NCI-H146 treated with DMSO at 0.1 percent for 48 hours (cell line): ENCODE data around the gene AGBL2.
"Not testable (repeated sequence)": the region's sequence is repeated elsewhere in the genome, so short reads cannot be mapped to it uniquely, and the experiment has no call there.

Experiments
- DNase-seq: peaks from one replicate; lab custom pipeline; 2025; ENCODE audit not compliant: unreplicated experiment; lab: John Stamatoyannopoulos, UW

AGBL2 gene

DNA sequence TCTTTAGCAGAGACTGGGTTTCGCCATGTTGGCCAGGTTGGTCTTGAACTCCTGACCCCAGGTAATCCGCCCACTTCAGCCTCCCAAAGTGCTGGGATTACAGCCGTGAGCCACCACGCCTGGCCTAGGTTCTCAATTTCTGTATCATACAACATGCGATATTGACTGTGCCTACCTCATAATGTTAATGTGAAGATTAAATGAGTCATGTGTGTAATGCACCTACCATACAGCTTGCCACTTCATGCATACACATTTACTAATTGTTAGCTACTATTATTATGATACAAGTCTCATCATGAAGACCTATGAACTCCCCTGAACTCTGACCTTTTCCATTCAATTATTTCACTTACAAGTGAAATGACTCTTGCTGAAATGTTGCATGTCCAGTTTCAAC is 25.7 kb downstream of the AGBL2 start:
- no peak for DNase-seq

DNA sequence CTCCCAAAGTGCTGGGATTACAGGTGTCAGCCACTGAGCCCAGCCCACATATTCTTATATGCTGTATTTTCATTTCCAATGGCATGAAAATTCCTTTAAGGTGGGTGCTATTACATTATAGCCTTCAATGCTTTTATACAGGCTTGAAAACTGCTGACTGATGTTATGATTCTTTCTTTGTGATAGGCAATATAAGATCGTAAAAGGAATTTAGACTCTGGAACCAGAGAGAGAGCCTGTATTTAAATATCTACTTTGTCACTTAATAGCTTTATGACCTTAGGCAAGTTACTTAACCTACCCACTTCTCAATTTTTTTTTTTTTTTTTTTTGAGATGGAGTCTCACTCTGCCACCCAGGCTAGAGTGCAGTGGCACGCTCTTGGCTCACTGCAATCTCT is 26.2 kb downstream of the AGBL2 start:
- DNase-seq: no peak

DNA sequence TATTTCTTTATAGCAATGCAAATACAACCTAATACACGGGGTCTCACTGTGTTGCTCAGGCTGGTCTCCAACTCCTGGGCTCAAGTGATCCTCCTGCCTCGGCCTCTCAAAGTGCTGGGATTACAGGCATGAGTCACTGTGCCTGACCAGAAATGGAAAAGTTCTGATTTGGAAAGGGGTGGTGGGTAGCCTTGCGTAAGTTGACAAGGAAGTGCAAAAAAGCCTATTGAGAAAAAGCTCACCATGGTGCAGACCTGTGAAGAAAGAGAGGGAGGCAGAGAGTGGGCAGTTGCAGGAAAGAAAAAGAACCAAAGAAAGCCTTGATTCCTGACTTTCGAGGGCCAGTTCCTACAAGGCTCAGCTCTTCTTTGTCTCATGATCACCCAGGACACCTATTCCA is 27.1 kb downstream of the AGBL2 start:
- DNase-seq: no peak

DNA sequence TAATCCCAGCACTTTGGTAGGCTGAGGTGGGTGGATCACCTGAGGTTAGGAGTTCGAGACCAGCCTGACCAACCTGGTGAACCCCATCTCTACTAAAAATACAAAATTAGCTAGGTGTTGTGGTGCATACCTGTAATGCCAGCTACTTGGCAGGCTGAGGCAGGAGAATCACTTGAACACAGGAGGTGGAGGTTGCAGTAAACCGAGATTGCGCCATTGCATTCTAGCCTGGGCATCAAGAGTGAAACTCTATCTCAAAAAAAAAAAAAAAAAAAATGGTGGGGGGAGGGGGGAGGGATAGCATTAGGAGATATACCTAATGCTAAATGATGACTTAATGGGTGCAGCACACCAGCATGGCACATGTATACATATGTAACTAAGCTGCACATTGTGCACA is 28.5 kb downstream of the AGBL2 start:
- not testable (repeated sequence) for DNase-seq

DNA sequence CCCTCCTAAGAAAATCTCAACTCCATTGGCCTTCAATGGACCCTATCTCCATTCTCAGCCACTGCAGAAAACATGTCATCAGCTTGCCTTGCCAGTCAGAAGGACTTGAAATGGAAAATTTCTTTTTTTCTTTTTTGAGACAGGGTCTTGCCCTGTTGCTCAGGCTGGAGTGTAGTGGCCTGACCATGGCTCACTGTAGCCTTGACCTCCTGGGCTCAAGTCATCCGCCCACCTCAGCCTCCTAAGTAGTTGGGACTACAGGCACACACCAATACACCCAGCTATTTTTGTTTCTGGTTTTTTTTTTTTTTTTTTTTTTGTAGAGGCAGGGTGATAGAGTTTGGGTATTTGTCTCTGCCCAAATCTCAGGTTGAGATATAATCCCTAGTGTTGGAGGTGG is 29.0 kb downstream of the AGBL2 start:
- no peak for DNase-seq

DNA sequence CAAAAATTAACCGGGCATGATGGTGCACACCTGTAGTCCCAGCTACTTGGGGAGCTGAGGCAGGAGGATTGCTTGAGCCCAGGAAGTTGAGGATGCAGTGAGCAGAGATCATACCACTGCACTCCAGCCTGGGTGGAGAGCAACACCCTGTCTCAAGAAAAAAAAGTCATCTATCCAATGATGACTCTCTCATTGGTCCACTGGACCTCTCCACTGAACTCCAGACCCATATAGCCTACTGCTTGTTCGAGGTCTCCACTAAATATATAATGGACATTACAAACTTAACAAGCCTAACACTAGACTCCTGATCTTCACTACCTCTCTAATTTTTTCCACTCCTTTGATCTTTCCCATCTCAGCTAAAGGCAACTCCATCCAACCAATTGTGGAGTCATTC is 39.3 kb downstream of the AGBL2 start:
- DNase-seq: no peak

DNA sequence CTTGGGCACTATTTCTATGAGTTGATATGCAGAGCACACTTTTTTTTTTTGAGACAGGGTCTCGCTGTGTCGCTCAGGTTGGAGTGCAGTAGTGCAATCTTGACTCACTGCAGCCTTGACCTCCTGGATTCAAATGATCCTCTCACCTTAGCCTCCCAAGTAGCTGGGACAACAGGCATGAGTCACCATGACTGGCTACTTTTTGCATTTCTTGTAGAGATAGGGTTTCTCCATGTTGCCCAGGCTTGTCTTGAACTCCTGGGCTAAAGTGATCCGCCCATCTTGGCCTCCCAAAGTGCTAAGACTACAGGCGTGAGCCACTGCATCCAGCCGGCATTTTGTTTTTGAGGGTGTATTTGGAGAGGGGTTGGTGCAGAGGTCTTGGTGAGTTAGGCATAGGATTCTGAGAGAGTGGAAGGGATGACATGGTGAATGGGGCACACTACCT is 42.9 kb downstream of the AGBL2 start:
- no peak for DNase-seq

DNA sequence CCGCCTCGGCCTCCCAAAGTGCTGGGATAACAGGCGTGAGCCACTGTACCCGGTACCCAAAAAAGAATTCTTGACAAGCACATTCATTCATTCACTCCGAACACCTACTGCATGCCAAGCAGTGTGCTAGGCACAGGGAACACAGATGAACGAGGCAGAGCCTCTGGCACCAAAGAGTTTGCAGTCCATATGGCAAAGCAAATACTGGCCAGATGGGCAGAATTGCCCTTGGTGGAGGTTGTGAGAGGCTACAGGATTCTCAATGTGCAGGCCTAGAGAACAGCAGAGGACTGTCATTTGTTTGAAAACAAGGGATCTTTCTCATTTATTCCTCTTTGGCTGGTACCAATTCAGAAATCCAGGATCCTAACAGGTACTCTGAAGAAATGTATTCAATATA is 45.3 kb downstream of the AGBL2 start:
- no peak for DNase-seq

DNA sequence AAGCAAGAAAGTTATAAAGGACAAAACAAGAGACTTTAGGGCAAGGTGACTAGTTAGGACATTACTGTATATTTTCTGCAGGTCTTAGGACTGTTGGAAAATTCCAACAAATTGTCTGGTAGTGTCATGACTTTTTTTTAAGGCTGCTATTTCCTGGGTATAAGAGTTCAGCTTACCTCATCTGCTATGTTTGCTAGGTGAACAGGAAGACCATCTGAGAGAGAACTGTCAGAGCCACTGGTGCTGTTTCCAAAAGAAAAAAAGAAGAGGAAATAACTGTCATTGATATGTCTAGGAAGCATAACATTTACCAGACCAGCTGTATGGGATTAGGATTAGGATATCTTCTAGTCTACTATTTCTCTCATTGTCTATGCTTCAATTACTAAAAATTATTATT is 46.5 kb downstream of the AGBL2 start:
- DNase-seq: no peak

DNA sequence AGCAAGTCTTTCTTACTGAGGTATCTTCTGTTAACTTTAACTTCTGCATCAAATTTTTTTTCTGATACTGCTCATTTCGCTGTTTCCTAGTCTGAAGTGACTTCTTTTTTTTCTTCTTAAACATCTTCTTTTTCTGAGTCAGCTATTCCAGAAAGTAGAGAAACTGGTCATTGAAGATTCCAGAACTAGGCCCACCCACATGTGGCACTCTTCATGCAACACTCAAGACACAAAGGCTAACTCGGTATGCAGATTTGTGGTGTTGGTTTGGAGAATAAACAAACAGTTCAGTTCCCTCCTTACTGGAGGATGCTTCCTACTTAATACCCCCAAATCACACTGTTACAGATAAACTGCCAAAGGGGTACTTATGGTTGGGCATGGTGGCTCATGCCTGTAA is 47.6 kb downstream of the AGBL2 start:
- no peak for DNase-seq

DNA sequence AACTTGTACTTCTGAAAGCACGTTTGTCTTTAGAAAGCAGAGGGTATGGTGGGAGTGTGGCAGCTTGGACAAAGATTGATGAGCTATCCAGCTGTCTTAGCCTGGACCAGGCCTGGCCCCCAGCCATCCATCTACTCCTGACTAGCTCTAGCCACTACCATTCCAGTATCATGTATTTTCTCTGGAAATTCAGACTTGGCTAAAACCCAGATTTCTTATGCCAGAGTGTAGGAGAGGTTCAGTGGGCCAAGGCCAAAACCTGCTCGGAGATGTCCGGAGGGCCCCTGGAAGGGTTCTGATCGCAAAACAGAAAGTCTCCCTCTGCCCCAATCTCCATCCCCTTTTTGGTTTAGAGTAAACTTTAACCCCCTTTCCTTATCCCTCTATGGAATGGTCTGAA is 48.0 kb downstream of the AGBL2 start:
- no peak for DNase-seq

DNA sequence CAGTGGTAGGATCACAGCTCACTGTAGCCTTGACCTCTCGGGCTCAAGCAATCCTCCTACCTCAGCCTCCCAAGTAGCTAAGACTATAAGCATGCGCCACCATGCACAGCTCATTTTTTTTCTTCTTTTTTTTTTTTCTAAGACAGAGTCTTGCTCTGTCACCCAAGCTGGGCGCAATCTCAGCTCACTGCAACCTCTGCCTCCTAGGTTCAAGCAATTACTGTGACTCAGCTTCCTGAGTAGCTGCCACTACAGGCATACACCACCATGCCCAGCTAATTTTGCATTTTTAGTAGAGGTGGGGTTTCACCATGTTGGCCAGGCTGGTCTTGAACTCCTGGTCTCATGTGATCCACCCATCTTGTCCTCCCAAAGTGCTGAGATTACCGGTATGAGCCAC is 50.2 kb downstream of the AGBL2 start:
- DNase-seq: not testable (repeated sequence)

DNA sequence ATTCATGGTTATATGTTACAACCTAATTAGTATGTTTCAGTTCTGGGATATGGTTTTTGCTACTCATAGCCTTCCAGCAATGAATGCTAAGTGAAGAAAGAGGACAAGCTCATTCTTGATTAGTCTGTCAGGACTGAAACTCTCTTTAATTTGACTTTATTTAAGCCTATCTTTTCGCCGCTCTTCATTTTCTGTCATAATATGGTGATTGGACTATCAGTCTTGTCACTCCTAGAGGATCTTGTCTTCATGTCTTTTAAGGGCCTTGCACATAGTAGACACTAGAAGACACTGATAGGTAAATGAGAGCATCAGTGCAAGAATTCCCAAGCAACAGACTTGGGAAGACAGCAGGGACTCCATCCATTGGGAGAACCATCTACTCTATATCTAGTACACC is 53.9 kb downstream of the AGBL2 start:
- DNase-seq: no peak

DNA sequence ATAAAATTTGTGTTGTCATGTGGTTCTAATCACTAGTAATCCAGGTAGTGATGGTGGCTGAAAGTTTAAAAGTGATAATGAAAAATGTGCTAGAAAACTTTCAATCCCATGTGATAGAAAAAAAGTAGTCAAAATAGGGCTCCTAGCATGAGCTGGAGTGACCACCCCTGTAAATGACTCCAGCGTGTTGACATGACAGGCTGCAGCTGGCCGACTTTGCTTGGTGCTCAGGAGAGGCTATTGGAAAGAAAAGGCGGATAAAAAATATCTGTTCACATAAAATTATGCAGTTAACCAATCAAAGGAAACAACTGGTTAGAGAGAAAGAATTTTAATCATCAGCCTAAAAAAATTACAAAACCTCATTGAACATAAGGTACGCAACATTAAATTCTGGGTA is 55.9 kb downstream of the AGBL2 start:
- DNase-seq: no peak

DNA sequence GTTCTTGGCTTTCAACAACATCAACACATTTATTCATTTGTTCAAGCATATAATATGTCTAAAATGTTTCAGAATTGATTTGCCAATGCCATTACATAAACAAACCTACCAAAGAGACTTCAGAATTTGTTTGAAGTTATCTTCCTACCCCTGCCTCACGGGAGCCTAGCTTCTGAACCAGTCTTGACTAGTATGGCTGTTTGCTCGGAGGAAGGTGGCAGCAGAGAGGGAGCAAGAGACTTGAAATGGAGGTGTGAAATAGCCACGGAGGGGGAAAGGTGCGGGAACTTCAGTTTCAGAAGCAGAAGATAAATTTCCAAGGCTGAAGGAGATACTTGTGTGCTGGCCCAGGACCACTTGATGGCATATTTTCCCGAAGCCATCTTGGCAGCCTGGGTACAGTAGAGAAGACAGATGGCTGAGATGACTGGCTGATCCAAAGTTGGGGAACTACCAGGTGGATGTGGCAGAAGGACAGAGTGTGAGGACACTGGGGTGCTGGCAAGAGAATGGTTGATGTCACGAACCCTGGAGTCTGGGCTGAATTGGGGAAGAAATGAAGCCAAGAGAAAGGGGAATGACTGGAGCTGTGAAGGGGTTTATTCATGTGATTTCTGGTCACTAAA is 58.8 kb downstream of the AGBL2 start:
- DNase-seq: no peak

DNA sequence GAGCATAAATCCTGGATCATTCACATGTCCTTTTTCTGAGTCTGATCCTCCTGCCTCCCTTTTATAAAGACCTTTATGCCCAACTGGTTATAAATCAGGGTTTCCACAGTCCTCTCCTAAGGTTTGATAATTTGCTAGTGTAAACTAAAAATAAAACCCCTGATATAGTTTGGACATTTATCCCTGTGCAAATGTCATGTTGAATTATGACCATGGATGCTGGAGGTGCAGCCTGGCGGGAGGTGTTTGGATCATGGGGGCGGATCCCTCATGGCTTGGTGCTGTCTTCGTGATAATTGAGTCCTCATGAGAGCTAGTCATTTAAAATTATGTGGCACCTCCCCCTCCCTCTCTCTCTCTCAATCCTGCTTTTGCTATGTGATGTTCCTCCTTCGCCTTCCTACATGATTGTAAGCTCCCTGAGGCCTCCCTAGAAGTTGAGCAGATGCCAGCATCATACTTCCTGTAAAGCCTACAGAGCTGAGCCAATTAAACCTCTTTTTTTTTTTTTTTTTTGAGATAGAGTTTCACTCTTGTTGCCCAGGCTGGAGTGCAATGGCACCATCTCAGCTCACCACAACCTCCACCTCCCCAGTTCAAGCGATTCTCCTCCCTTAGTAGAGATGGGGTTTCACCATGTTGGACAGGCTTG is 63.2 kb downstream of the AGBL2 start:
- DNase-seq: no peak

DNA sequence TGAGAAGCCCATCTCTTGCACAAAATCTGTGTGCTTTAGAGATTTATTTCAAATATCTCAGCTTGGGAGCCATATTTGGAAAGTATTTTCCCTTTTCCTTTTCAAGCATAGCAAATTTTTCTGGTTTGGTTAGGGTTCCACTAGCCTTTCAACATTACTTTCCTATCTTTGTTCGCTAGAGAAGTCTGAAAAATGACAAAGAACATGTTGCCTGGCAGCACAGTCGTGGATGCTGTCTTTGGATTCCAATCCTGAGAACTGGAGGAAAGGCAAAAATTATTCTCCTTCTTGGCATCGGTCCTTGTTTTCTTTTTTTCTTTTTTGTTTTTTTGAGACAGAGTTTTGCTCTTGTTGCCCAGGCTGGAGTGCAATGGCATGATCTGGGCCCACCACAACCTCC is 65.9 kb downstream of the AGBL2 start:
- no peak for DNase-seq

DNA sequence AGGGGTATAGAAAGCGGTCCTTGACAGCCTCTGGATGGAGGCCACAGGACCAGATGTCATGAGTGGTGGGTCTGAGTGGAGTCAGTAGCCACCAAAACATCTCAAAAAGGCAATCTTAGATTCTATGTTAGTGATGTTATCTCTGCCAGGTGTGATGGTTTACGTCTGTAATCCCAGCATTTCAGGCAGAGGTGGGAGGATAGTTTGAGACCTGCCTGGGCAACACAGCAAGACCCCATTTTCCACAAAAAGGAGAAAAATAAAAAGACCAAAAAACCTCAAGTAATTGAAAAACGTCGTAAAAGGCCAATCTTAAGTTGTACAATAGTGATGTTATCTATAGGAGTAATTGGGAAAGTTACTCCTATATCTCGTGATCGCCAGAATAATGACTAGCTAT is 69.2 kb downstream of the AGBL2 start:
- no peak for DNase-seq

DNA sequence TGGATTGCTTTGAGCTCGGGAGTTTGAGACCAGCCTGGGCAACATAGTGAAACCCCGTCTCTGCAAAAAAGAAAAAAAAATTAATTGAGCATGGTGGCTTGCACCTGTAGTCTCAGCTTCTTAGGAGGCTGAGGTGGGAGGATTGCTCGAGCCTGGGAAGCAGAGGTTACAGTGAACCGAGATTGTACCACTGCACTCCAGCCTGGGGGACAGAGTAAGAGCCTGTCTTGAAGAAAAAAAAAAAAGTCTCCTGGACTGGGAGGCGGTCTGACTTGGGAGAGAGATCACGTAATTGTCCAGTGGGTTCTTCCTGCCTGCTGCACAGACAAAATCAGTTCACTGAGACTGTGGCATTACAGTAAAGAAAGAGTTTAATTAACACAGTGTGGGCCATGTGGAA is 69.7 kb downstream of the AGBL2 start:
- DNase-seq: no peak

DNA sequence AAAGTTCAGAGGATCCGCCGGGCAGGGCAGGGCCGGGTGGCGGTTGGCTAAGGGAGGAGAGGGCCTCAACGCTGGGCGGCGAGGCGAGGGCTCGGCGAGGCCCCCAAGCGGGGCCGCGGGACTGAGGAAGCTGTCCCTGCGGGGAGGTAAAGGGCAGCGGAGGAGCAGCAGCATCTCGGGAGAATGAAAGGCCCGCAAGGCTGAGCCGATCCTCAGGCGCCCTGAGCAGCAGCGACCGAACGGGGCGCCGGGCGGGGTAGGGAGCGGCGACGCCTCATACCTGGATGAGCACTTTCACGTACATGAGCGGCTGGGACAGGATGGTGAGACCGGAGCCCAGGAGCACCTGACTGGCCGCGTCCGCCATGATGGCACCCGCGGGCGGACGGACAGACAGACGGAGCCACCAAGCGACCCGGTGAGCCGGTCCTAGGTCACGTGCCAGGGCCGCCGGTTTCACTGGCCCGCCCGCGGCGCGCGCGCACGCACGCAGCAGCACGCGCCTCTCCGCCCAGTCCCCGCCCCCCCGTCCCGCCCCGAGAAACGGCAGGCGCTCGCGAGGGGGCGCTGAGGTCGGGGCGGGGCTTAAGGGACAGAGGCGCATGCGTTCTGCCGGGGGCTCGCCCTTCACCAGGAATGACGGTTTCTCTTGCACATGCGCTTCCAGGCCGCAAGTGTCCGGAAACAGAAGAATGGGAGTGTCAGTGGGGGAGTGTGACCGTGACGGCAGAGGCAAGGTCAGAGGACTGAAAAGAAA is 72.9 kb downstream of the AGBL2 start, which contains the start of gene MTCH2:
Gene MTCH2 (minus strand): TSS at position 461 of the 757 bp plus-strand sequence. CDS start 94 bp downstream, at position 367.
- DNase-seq: peak; percentile 91

DNA sequence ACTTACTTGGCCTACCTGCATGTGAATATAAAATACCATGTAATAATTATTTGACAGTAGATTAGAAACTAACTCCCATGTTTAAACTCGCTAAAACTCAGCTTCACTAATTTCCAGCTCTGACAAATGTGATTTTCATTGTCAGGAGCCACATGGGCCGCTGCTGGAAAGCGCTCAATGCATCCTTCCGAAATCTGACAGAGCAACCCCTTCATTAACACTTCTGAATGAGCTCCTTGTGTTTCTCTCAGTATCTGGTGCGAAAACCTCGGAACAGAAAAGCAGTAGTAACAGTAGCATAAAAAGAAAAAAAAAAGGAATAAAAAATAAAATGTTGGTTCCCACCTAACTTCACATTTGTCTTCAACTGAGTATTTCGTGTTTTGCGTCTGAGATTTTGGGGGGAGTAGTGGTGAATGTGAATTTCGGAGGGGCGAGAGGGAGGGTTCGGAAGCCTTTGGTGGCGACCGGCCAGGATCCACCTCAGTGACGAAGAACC is 73.5 kb downstream of the AGBL2 start:
- DNase-seq: no peak

DNA sequence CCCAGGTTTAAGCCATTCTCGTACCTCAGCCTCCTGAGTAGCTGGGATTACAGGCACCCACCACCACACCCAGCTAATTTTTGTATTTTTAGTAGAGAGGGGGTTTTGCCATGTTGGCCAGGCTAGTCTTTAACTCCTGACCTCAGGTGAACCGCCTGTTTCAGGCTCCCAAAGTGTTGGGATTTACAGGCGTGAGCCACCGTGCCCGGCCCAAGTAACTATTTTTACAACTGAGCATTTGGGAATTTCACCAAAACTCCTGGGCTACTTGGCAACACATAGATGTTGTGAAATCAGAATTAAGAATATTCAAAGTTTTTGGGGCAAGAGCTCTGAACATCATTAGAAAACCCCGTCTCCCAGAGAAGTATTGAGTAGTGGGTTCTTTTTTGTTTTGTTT is 74.7 kb downstream of the AGBL2 start:
- not testable (repeated sequence) for DNase-seq
